Stimulated activated CD4-positive, alpha-beta T cell treated with anti-CD3 and anti-CD28 coated beads, Interleukin-1b, Interleukin-23, amount 100 ng/mL, for 48 hours (primary cell): Measurements from ENCODE around the gene TMEM253.

Experiments used
- DNase-seq: peaks from one replicate; pipeline ENCODE4 v3.0.0-alpha.2; 2020

The TMEM253 gene

GRCh38 chr14:21106176-21106497, 5.3 kb downstream of the TMEM253 start:
- no peak for DNase-seq

- DNase-seq = peak; percentile 80
Measured at GRCh38 chr14:21106498-21107282, 5.8 kb downstream of the TMEM253 start.

GRCh38 chr14:21107283-21107800, 6.5 kb downstream of the TMEM253 start:
- DNase-seq = no peak

- no peak for DNase-seq
Measured at GRCh38 chr14:21108791-21109190, 7.9 kb downstream of the TMEM253 start.

- DNase-seq = peak; percentile 78
Measured at GRCh38 chr14:21109377-21110138, 8.7 kb downstream of the TMEM253 start.

GRCh38 chr14:21112255-21112654, 11.4 kb downstream of the TMEM253 start:
- no peak for DNase-seq

- DNase-seq = no peak
Measured at GRCh38 chr14:21113369-21113768, 12.5 kb downstream of the TMEM253 start.

- no peak for DNase-seq
Measured at GRCh38 chr14:21118933-21119332, 18.1 kb downstream of the TMEM253 start.

- DNase-seq = no peak
Measured at GRCh38 chr14:21120686-21121085, 19.8 kb downstream of the TMEM253 start.

- DNase-seq = no peak
Measured at GRCh38 chr14:21121122-21121521, 20.3 kb downstream of the TMEM253 start.

GRCh38 chr14:21123429-21123828, 22.6 kb downstream of the TMEM253 start:
- no peak for DNase-seq

GRCh38 chr14:21133901-21134300, 33.0 kb downstream of the TMEM253 start:
- no peak for DNase-seq

GRCh38 chr14:21136024-21136423, 35.2 kb downstream of the TMEM253 start:
- no peak for DNase-seq

GRCh38 chr14:21142357-21142756, 41.5 kb downstream of the TMEM253 start:
- DNase-seq = no peak

- DNase-seq = no peak
Measured at GRCh38 chr14:21145437-21145836, 44.6 kb downstream of the TMEM253 start.

- DNase-seq = no peak
Measured at GRCh38 chr14:21149641-21150367, 48.9 kb downstream of the TMEM253 start.
